Stimulated activated CD4-positive, alpha-beta T cell treated with anti-CD3 and anti-CD28 coated beads, Interleukin-1b, Interleukin-23, amount 100 ng/mL, for 1 hour (primary cell): ENCODE results near the gene ARHGAP44.

ENCODE experiments used
- DNase-seq, 2 donors: peaks; one replicate each; pipeline ENCODE4 v3.0.0-alpha.2; 2020; ENCODE audit warnings: low read depth in 2 of 2

ARHGAP44 gene

GRCh38 chr17:12994341-12995074 lies 205.2 kb downstream of the ARHGAP44 start:
- no peak for DNase-seq

GRCh38 chr17:12995106-12995895 lies 206.0 kb downstream of the ARHGAP44 start:
- no peak for DNase-seq

GRCh38 chr17:12995896-12996295 lies 206.6 kb downstream of the ARHGAP44 start:
- DNase-seq = no peak

GRCh38 chr17:12996357-12996756 lies 207.1 kb downstream of the ARHGAP44 start:
- DNase-seq = no peak

GRCh38 chr17:12996941-12997340 lies 207.6 kb downstream of the ARHGAP44 start:
- no peak for DNase-seq

- no peak for DNase-seq
Measured at GRCh38 chr17:12998461-12998860, 209.2 kb downstream of the ARHGAP44 start.

GRCh38 chr17:12998874-12999273 lies 209.6 kb downstream of the ARHGAP44 start:
- no peak for DNase-seq

- no peak for DNase-seq
Measured at GRCh38 chr17:13000561-13000960, 211.3 kb downstream of the ARHGAP44 start.

GRCh38 chr17:13001991-13002615 lies 212.8 kb downstream of the ARHGAP44 start:
- no peak for DNase-seq

- DNase-seq = no peak
Measured at GRCh38 chr17:13002761-13003453, 213.6 kb downstream of the ARHGAP44 start.

- DNase-seq = no peak
Measured at GRCh38 chr17:13003454-13003851, 214.2 kb downstream of the ARHGAP44 start.

GRCh38 chr17:13003927-13004326 lies 214.6 kb downstream of the ARHGAP44 start:
- DNase-seq = no peak

- no peak for DNase-seq
Measured at GRCh38 chr17:13004336-13004735, 215.0 kb downstream of the ARHGAP44 start.

- DNase-seq = no peak
Measured at GRCh38 chr17:13005530-13005929, 216.2 kb downstream of the ARHGAP44 start.

GRCh38 chr17:13008461-13008860 lies 219.2 kb downstream of the ARHGAP44 start:
- no peak for DNase-seq

GRCh38 chr17:13010959-13011358 lies 221.7 kb downstream of the ARHGAP44 start:
- DNase-seq = no peak

GRCh38 chr17:13014801-13015200 lies 225.5 kb downstream of the ARHGAP44 start:
- DNase-seq = no peak

GRCh38 chr17:13016881-13017654 lies 227.8 kb downstream of the ARHGAP44 start:
- no peak for DNase-seq

- DNase-seq = peak; percentile 87 to 90
Measured at GRCh38 chr17:13017655-13018459, 228.6 kb downstream of the ARHGAP44 start, which contains the start of gene ELAC2. Gene ELAC2, minus strand, starts transcription at chr17:13018027. Its CDS starts 80 bp downstream, at chr17:13017947.

GRCh38 chr17:13024016-13024415 lies 234.7 kb downstream of the ARHGAP44 start:
- DNase-seq = no peak
